Hepatocyte (in vitro differentiated cells): ENCODE data around the gene FHOD3.

ENCODE experiments used
- CTCF ChIP-seq: fragments of 200-600 bp; sonication (generic); IDR thresholded peaks from 2 replicates; pipeline ENCODE4 v1.5.1; 2016; ENCODE audit warnings: antibody characterized with exemption, mild to moderate bottlenecking; ENCODE audit not compliant: poor library complexity
- EZH2phosphoT487 ChIP-seq: fragments of 200-600 bp; sonication (generic); IDR thresholded peaks from one replicate; pipeline ENCODE4 v1.6.1; 2018; ENCODE audit warnings: antibody characterized with exemption, mild to moderate bottlenecking, low read depth, moderate library complexity; ENCODE audit not compliant: unreplicated experiment, severe bottlenecking

GRCh38 chr18:36601316-36601715, 303.8 kb downstream of the FHOD3 start:
- TF ChIP-seq CTCF (no peak), EZH2phosphoT487 (no peak)
